ENCODE results near the gene PNLDC1. TPM values are rescaled to one million over a fixed set of nuclear protein-coding genes. Genes with fewer than 3 reads are reported as not detected.
"Not testable (repeated sequence)": the region's sequence is repeated elsewhere in the genome, so short reads cannot be mapped to it uniquely, and the experiment has no call there.

Gene PNLDC1
- total RNA-seq, 1 experiment from 2014 or later = 0.20 TPM

DNA sequence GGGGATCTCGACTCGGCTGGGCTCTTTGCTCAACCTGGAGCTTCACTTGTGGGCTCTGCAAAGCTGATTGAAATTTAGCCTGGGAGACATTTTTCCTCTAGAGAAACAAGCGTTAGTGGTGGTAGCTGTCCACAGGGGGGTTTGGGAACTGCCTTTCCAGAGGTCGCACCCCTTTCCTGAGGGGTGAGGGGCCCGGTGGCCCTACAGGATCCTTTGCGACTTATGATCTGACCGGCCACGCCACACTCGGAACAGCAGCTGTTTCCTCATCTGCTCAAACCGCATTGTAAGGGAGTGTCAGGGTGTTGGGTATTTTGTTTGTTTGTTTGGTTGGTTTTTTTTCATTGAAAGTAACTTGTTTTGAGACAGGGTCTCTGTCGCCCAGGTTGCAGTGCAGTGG lies 21.0 kb downstream of the PNLDC1 start:
- BruUV-seq (replicated peaks) = no TSS peak
- Histone ChIP-seq H3K4me3 (no peak overlapping the region), H4K20me1 (ENCODE audit: insufficient read depth) (no peaks in the 10 kb centered on the region), H3K36me3 (ENCODE audit: low read depth) (no peaks in the 10 kb centered on the region), H3K9me2 (ENCODE audit: insufficient read depth) (no peaks in the 10 kb centered on the region), H3K4me2 (no peak overlapping the region), H3K9me3 (ENCODE audit: insufficient read depth, low read depth) (no peaks in the 10 kb centered on the region), H3F3A (ENCODE audit: insufficient read depth, low read depth) (no peaks in the 10 kb centered on the region), H3K27me3 (ENCODE audit: insufficient read depth, low read depth) (peaks cover 46% of the 10 kb centered on the region), H3K4me1 (replicated peaks; ENCODE audit: insufficient read depth) (no peaks in the 10 kb centered on the region), H3K79me2 (ENCODE audit: low read depth) (no peaks in the 10 kb centered on the region), H2AFZ (no peak overlapping the region), H3K27ac (no peak overlapping the region)
- DNase-seq = no peak
- ChIA-PET POLR2A (ENCODE audit: unreplicated experiment) (no interaction called here), CTCF (no interaction called here)
- intact Hi-C loops (cut with micrococcal nuclease; ENCODE audit: unreplicated experiment) = no loop called here
- TF ChIP-seq, protein P1, sequence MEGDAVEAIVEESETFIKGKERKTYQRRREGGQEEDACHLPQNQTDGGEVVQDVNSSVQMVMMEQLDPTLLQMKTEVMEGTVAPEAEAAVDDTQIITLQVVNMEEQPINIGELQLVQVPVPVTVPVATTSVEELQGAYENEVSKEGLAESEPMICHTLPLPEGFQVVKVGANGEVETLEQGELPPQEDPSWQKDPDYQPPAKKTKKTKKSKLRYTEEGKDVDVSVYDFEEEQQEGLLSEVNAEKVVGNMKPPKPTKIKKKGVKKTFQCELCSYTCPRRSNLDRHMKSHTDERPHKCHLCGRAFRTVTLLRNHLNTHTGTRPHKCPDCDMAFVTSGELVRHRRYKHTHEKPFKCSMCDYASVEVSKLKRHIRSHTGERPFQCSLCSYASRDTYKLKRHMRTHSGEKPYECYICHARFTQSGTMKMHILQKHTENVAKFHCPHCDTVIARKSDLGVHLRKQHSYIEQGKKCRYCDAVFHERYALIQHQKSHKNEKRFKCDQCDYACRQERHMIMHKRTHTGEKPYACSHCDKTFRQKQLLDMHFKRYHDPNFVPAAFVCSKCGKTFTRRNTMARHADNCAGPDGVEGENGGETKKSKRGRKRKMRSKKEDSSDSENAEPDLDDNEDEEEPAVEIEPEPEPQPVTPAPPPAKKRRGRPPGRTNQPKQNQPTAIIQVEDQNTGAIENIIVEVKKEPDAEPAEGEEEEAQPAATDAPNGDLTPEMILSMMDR (conservative IDR thresholded peaks at IDR 0.05) = no peak
- no peak for TF ChIP-seq EZH2 (IDR thresholded peaks at IDR 0.05; ENCODE audit: low read depth)

DNA sequence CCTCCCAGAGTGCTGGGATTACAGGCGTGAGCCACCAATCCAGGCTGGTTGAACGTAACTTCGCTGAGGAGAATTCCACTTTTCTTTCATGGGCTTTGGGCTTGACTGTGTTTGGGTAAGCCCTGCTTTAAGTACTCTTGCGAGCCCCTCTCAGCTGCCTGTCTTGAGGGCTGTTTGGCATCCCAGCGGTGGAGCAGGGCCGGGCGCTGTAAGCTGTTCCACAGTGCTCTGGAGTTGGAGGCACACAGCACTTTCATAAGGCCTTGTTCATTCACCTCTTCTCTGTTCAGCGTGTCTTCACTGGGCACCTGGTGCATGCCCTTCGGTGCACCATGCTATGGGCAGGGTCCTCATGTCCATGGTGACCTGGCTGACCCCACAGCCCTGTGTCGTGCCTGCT lies 21.6 kb downstream of the PNLDC1 start:
- H3K79me2 ChIP-seq (ENCODE audit: low read depth) = no peaks in the 10 kb centered on the region
- BruUV-seq (replicated peaks) = no TSS peak
- intact Hi-C loops (cut with micrococcal nuclease; ENCODE audit: unreplicated experiment) = no loop called here
- H4K20me1 ChIP-seq (ENCODE audit: insufficient read depth) = no peaks in the 10 kb centered on the region
- TF ChIP-seq EZH2 (IDR thresholded peaks at IDR 0.05; ENCODE audit: low read depth) = no peak
- TF ChIP-seq, protein P1 (conservative IDR thresholded peaks at IDR 0.05) = no peak
- CTCF ChIA-PET = no interaction called here
- H3K4me1 ChIP-seq (replicated peaks; ENCODE audit: insufficient read depth) = no peaks in the 10 kb centered on the region
- no peak for DNase-seq
- no peak overlapping the region for H3K4me3 ChIP-seq
- H3K9me3 ChIP-seq (ENCODE audit: insufficient read depth, low read depth) = no peaks in the 10 kb centered on the region
- no peaks in the 10 kb centered on the region for H3K36me3 ChIP-seq (ENCODE audit: low read depth)
- H2AFZ ChIP-seq = no peak overlapping the region
- no peaks in the 10 kb centered on the region for H3K9me2 ChIP-seq (ENCODE audit: insufficient read depth)
- no peak overlapping the region for H3K27ac ChIP-seq
- H3K4me2 ChIP-seq = no peak overlapping the region
- H3F3A ChIP-seq (ENCODE audit: insufficient read depth, low read depth) = no peaks in the 10 kb centered on the region
- POLR2A ChIA-PET (ENCODE audit: unreplicated experiment) = interaction anchor here (0.7 kb wide), 1 partner anchor 383 kb away, joined by 4 read pairs; no protein-coding TSS in a partner anchor
- H3K27me3 ChIP-seq (ENCODE audit: insufficient read depth, low read depth) = peaks cover 45% of the 10 kb centered on the region

DNA sequence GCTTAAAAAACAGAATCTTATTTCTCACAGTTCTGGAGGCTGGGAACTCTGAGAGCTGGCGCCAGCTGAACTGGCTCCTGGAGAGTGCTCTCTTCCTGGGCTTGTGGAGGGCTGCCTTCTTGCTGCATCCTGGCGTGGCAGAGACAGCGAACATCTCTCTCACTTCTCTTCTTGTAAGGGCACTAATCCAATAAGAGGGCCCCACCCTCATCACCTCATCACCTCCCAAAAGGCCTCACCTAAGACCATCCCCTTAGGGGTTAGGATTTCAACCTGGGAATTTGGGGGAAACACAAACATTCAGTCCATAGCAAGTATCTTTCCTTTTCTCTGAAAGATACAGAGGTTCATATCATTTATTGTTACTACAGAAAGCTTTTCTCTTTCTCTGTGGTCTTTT lies 23.9 kb downstream of the PNLDC1 start:
- H3F3A ChIP-seq (ENCODE audit: insufficient read depth, low read depth) = no peaks in the 10 kb centered on the region
- no peaks in the 10 kb centered on the region for H3K36me3 ChIP-seq (ENCODE audit: low read depth)
- H3K4me3 ChIP-seq = no peak overlapping the region
- CTCF ChIA-PET = no interaction called here
- no peaks in the 10 kb centered on the region for H3K9me2 ChIP-seq (ENCODE audit: insufficient read depth)
- H3K4me1 ChIP-seq (replicated peaks; ENCODE audit: insufficient read depth) = no peaks in the 10 kb centered on the region
- no peak for DNase-seq
- POLR2A ChIA-PET (ENCODE audit: unreplicated experiment) = no interaction called here
- H3K27ac ChIP-seq = no peak overlapping the region
- H3K4me2 ChIP-seq = no peak overlapping the region
- H4K20me1 ChIP-seq (ENCODE audit: insufficient read depth) = no peaks in the 10 kb centered on the region
- H2AFZ ChIP-seq = no peak overlapping the region
- no TSS peak for BruUV-seq (replicated peaks)
- intact Hi-C loops (cut with micrococcal nuclease; ENCODE audit: unreplicated experiment) = no loop called here
- TF ChIP-seq EZH2 (IDR thresholded peaks at IDR 0.05; ENCODE audit: low read depth) = no peak
- TF ChIP-seq, protein P1 (conservative IDR thresholded peaks at IDR 0.05) = no peak
- peaks cover 25% of the 10 kb centered on the region for H3K27me3 ChIP-seq (ENCODE audit: insufficient read depth, low read depth)
- no peaks in the 10 kb centered on the region for H3K79me2 ChIP-seq (ENCODE audit: low read depth)
- no peaks in the 10 kb centered on the region for H3K9me3 ChIP-seq (ENCODE audit: insufficient read depth, low read depth)

DNA sequence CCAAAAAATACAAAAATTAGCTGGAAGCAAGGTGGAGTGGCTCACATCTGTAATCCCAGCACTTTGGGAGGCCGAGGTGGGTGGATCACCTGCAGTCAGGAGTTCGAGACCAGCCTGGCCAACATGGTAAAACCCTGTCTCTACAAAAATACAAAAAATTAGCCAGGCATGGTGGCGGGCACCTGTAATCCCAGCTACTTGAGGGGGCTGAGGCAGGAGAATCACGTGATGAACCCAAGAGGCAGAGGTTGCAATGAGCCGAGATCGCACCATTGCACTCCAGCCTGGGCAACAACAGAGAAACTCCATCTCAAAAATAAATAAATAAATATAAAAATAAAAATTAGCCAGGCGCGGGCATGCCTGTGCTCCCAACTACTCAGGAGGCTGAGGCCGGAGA lies 24.6 kb downstream of the PNLDC1 start:
- H3K9me2 ChIP-seq (ENCODE audit: insufficient read depth); BruUV-seq (replicated peaks); H4K20me1 ChIP-seq (ENCODE audit: insufficient read depth); DNase-seq; H2AFZ ChIP-seq; CTCF ChIA-PET; H3K9me3 ChIP-seq (ENCODE audit: insufficient read depth, low read depth); H3K27ac ChIP-seq; H3K36me3 ChIP-seq (ENCODE audit: low read depth); H3K4me1 ChIP-seq (replicated peaks; ENCODE audit: insufficient read depth); intact Hi-C loops (cut with micrococcal nuclease; ENCODE audit: unreplicated experiment); H3F3A ChIP-seq (ENCODE audit: insufficient read depth, low read depth); H3K4me3 ChIP-seq; POLR2A ChIA-PET (ENCODE audit: unreplicated experiment); H3K79me2 ChIP-seq (ENCODE audit: low read depth); H3K4me2 ChIP-seq: not testable (repeated sequence)
- H3K27me3 ChIP-seq (ENCODE audit: insufficient read depth, low read depth) = peaks cover 18% of the 10 kb centered on the region

All from PC-9 (cell line).